T-helper 17 cell (primary cell): Measurements from ENCODE around the gene VSIG10L2. TPM values are rescaled to one million over a fixed set of nuclear protein-coding genes. Genes with fewer than 3 reads are reported as not detected.
"Not testable (repeated sequence)": the region's sequence is repeated elsewhere in the genome, so short reads cannot be mapped to it uniquely, and the experiment has no call there.

Experiments
- ATAC-seq: fragments of 150-1000 bp; cut with Tn5 transposase; 2 replicates; pipeline ENCODE4 v1.10.0; 2021; ENCODE audit warnings: mild to moderate bottlenecking, moderate library complexity
- DNase-seq, 3 donors: peaks; one replicate each; pipeline versions ENCODE4 v3.0.0 to v3.0.0-alpha.2; 2020 to 2021
- H3K9me3 ChIP-seq: one replicate; pipeline ENCODE4 v1.7.0; 2013; ENCODE audit warnings: low read length, mild to moderate bottlenecking; ENCODE audit not compliant: control insufficient read depth, poor library complexity, severe bottlenecking
- H3K27ac Mint-ChIP-seq: one replicate; pipeline ENCODE4 v1.8.0; 2022; ENCODE audit warnings: mild to moderate bottlenecking, moderate library complexity, mixed read lengths
- H3K27me3 Mint-ChIP-seq: one replicate; pipeline ENCODE4 v1.8.0; 2022; ENCODE audit warnings: mixed read lengths
- H3K36me3 Mint-ChIP-seq: one replicate; pipeline ENCODE4 v1.8.0; 2022; ENCODE audit warnings: low read depth, mixed read lengths
- H3K4me1 Mint-ChIP-seq: one replicate; pipeline ENCODE4 v1.8.0; 2022; ENCODE audit warnings: mild to moderate bottlenecking, mixed read lengths
- H3K4me3 Mint-ChIP-seq: one replicate; pipeline ENCODE4 v1.8.0; 2022; ENCODE audit warnings: mild to moderate bottlenecking, moderate library complexity, mixed read lengths
- total RNA-seq, 4 donors: library from RNA in 2 of 4; stranded (reverse) in 2 of 4; gene quantifications; one replicate each; pipeline ENCODE4 v1.2.3 and lab custom pipeline; 2022 to 2026

Gene VSIG10L2
- total RNA-seq, 2 donors from 2014 or later = not detected

DNA sequence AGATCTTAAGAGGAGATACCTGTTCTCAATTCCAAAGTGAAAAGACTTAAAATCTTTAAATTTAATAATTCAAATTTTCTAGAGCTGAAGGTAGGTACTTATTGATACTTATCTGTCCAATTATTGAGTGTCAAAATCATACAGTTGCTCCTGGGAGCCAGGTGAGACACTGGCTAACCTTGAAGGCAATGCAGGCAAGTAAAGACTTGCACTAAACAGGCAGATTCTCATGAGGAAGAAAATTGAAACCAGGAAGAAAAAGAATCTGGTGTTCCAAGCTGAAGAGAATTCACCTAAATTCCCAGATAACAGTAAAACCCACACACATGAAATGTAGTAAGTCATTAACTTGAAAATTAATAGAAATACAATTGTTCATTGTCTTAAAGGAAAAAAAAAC lies 30.3 kb downstream of the VSIG10L2 start:
- no peaks in the 10 kb centered on the region for H3K9me3 ChIP-seq
- no peak overlapping the region for H3K27ac Mint-ChIP-seq
- no peak for DNase-seq
- peaks cover 3% of the 10 kb centered on the region for H3K36me3 Mint-ChIP-seq
- H3K4me1 Mint-ChIP-seq = no peaks in the 10 kb centered on the region
- no peak overlapping the region for H3K4me3 Mint-ChIP-seq
- no peaks in the 10 kb centered on the region for H3K27me3 Mint-ChIP-seq
- no peak for ATAC-seq

DNA sequence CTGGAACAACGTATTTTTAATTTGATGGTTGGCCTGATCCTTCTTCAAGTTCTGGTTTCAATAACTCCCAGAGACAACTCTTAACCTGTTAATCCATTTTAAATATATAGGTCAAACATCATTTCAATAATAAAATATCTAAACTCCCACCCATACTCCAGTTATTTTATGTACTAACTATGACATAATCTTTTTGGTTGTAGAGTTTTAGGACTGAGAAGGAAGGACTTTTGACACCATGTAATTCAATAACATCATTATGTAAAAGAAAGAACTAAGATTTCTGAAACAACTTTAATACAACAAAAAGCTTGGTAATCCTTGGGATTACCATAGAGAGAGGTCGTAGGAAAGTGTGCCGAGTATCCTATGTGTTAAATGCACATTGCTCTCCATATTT lies 31.5 kb downstream of the VSIG10L2 start:
- no peak for ATAC-seq
- Mint-ChIP-seq H3K27me3 (no peaks in the 10 kb centered on the region), H3K4me1 (no peaks in the 10 kb centered on the region), H3K4me3 (no peak overlapping the region), H3K36me3 (peaks cover 3% of the 10 kb centered on the region), H3K27ac (no peak overlapping the region)
- H3K9me3 ChIP-seq = no peaks in the 10 kb centered on the region
- DNase-seq = no peak

DNA sequence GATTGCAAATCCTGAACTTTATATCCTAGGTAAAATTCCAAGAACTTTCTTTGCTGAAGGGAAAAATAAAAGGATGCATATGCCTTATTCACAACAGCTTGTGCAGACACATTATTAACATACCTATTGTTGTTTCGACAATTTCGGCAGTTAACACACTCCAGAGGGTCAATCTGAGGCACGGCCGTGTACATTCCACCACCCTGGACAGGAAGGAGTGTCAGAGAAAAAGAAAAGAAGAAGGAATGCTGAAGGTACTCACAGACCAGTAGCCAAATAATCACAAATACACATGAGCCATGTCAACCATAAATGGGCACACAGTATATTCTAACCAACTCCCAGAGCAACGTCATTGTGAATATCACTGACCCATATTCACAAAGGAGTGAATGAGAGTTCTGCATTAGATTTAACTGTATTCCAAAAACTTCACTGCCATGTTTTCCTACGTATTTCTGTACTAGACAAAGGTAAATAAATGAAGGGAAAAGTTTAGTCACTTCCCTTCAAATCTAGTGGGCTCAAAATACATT lies 32.4 kb downstream of the VSIG10L2 start:
- Mint-ChIP-seq H3K4me1 (no peaks in the 10 kb centered on the region), H3K36me3 (peaks cover 4% of the 10 kb centered on the region), H3K27ac (no peak overlapping the region), H3K27me3 (no peaks in the 10 kb centered on the region), H3K4me3 (no peak overlapping the region)
- DNase-seq (no peak), ATAC-seq (no peak)
- H3K9me3 ChIP-seq = no peaks in the 10 kb centered on the region

DNA sequence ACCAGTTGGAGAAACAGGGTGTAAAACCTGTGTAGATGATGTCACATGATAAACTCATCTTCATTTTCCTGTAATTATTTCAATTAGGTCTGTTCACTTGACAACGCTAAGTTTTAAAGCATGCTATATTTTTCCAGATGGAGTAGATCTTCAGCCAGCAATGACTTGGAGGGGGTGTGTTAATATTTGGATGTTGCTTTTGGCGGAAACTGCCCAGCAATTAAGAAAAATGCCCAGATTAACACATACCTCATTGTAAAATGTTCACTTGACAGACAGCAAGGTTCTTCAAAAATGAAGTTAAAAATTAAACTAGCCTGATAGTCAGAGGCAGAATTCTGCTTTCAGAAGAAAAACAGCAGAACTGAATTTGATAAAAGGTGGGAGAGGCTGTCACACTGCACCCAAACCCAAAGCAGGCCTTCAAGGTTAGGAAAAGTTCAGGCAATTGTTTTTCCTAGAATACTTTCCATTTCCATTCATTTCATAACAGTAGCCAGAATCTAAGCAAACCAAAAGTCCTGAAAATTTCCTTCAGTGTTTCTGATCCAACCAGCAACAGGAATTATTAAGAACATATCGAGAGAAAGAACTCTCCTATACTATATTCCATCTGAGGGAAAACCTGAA lies 33.0 kb downstream of the VSIG10L2 start:
- Mint-ChIP-seq H3K27ac (no peak overlapping the region), H3K4me1 (no peaks in the 10 kb centered on the region), H3K4me3 (no peak overlapping the region), H3K36me3 (peaks cover 4% of the 10 kb centered on the region), H3K27me3 (no peaks in the 10 kb centered on the region)
- DNase-seq (no peak), ATAC-seq (no peak)
- no peaks in the 10 kb centered on the region for H3K9me3 ChIP-seq

DNA sequence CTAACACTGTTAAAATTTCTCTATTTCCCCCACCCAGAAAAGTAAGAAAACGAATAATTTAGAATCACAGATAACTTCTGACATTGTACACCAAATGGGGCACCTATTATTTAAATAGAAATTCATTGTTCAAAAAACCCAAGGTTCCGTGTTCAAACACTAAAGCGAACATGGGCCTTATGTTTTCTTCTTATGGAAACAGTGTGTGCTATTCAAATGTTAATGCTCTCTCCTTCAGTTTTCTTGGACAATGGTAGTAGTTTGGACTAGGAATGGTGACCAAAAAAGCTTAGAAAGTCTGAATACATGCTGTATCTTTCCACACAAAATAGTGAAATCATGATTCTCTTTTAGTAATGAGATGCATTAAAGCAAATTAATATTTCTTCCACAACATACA lies 33.7 kb downstream of the VSIG10L2 start:
- H3K4me3 Mint-ChIP-seq = no peak overlapping the region

DNA sequence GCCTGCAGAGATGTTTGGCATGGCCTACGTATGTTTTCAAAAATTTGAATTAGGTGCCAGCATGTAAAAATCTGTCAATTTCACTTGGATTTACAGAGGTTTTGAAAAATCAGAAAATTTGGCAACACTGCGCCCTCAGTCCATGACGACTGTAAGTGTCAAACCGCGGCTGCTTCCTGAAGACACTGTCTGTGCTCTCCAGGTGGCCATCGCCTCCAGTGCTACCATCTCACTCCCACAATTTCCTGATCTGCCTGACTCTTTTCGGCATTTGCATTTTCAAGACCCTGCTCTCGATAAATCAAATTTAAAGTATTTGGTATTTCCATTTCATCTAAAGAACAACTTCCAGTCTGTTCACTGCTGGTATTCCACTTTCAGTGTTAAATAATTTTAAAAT lies 34.6 kb downstream of the VSIG10L2 start:
- ATAC-seq = no peak
- Mint-ChIP-seq H3K4me1 (no peaks in the 10 kb centered on the region), H3K27me3 (no peaks in the 10 kb centered on the region), H3K4me3 (no peak overlapping the region), H3K27ac (no peak overlapping the region), H3K36me3 (peaks cover 4% of the 10 kb centered on the region)
- no peak for DNase-seq
- H3K9me3 ChIP-seq = no peaks in the 10 kb centered on the region

More for the DNA sequence above, 33.7 kb downstream of the VSIG10L2 start:
- Mint-ChIP-seq H3K36me3 (peaks cover 4% of the 10 kb centered on the region), H3K4me1 (no peaks in the 10 kb centered on the region), H3K27me3 (no peaks in the 10 kb centered on the region), H3K27ac (no peak overlapping the region)
- ATAC-seq = no peak
- DNase-seq = no peak
- no peaks in the 10 kb centered on the region for H3K9me3 ChIP-seq

DNA sequence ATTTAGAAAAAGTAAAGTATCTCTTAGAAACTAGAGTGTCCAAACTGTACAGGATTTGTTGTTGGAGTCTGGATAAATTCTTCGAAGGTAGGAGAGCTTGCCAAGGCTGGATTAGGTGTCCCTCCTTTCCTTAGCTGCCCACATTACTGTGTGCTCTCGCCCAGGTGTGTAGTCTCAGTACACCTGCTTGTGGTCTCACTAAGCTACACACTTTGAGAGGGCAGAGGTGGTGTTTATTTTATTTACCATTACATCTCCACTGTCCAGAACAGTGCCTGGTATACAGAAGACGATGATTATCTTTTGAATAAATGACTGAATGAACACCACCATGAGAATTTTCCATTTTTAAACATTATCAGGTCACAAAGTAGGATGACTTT lies 36.5 kb downstream of the VSIG10L2 start:
- no peaks in the 10 kb centered on the region for H3K4me1 Mint-ChIP-seq
- H3K36me3 Mint-ChIP-seq = peaks cover 4% of the 10 kb centered on the region
- H3K27ac Mint-ChIP-seq = no peak overlapping the region
- H3K4me3 Mint-ChIP-seq = no peak overlapping the region
- no peaks in the 10 kb centered on the region for H3K27me3 Mint-ChIP-seq
- no peak for DNase-seq
- ATAC-seq = no peak
- H3K9me3 ChIP-seq = no peaks in the 10 kb centered on the region

DNA sequence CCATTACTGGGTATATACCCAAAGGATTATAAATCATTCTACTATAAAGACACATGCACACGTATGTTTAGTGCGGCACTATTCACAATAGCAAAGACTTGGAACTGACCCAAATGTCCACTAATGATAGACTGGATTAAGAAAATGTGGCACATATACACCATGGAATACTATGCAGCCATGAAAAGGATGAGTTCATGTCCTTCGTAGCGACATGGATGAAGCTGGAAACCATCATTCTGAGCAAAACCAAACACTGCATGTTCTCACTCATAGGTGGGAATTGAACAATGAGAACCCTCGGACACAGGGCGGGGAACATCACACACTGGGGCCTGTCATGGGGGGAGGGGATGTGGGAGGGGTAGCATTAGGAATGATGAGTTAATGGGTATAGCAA lies 40.1 kb downstream of the VSIG10L2 start:
- not testable (repeated sequence) for H3K36me3 Mint-ChIP-seq, H3K4me1 Mint-ChIP-seq, DNase-seq, H3K27ac Mint-ChIP-seq, H3K9me3 ChIP-seq, H3K4me3 Mint-ChIP-seq, H3K27me3 Mint-ChIP-seq, ATAC-seq

DNA sequence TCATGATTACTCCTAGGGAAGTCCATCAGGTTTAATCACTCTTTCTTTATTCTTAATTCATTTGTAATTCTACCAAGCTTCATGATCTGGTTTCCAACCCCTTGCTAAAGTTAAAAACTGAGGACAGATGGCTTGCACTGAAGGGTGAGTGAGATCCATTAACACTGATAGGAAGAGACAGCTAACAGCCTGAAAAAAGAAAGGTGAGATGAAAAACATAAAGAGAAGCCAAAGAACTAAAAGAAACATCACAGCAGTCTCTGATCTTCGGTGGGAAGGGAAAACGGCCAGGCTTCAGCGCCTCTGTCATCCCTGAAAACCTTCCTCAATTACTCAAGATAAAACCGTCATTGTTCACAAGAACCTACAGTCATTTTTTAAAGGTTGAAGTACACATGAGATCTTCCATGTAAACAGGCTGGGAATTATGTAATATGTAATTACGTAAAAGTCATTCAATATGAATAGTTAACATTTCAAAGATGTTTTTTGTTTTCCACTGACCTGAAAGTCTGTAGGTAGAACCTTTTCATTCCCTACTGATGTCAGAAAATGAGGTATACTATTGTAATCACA lies 41.3 kb downstream of the VSIG10L2 start:
- no peaks in the 10 kb centered on the region for H3K4me1 Mint-ChIP-seq
- H3K27me3 Mint-ChIP-seq = no peaks in the 10 kb centered on the region
- H3K36me3 Mint-ChIP-seq = peaks cover 4% of the 10 kb centered on the region
- no peak overlapping the region for H3K4me3 Mint-ChIP-seq
- no peaks in the 10 kb centered on the region for H3K9me3 ChIP-seq
- no peak overlapping the region for H3K27ac Mint-ChIP-seq
- ATAC-seq = no peak
- DNase-seq = no peak

DNA sequence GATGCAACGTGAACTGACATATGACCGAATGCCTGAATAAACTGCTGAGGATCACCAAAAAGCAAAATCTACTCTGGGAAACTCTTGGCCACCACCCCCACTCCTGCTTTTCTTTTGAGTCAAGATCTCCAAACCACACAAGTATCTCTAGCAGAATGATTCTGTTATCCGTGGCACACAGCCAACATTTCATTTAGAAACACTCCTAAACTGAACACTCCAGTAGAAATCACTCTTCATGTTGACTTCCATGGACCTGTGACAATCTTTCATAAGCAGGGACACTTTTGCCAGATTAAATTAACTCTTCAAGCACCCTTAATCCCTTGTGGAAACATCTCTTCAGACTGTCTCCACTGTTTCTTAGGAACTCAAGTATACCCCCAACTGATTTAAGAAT lies 44.4 kb downstream of the VSIG10L2 start:
- no peaks in the 10 kb centered on the region for H3K9me3 ChIP-seq
- H3K4me1 Mint-ChIP-seq = no peaks in the 10 kb centered on the region
- H3K4me3 Mint-ChIP-seq = no peak overlapping the region
- no peak for ATAC-seq
- DNase-seq = no peak
- H3K27me3 Mint-ChIP-seq = no peaks in the 10 kb centered on the region
- no peaks in the 10 kb centered on the region for H3K36me3 Mint-ChIP-seq
- no peak overlapping the region for H3K27ac Mint-ChIP-seq

DNA sequence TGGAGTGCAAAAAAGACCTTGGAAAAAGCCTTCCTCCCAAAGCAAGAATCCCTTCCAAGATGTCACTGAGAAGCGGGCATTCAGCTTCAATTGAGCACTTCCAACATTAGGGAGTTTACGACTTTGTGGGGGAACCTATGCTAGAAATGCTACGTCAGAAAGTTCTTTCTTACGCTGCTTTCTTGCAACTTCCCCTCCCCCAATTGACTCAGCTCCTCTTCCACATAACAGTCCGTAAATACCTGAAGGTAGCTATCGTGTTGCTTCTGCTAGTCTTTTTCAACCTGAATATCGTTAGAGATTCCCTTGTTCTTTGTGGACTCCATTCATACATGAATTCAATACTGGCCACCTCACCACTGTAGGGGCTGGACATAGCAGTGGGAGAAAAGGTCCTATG lies 47.0 kb downstream of the VSIG10L2 start:
- H3K27me3 Mint-ChIP-seq = no peaks in the 10 kb centered on the region
- H3K4me3 Mint-ChIP-seq = no peak overlapping the region
- H3K27ac Mint-ChIP-seq = no peak overlapping the region
- H3K36me3 Mint-ChIP-seq = peaks cover 2% of the 10 kb centered on the region
- no peaks in the 10 kb centered on the region for H3K4me1 Mint-ChIP-seq
- ATAC-seq (no peak), DNase-seq (no peak)
- peaks cover 2% of the 10 kb centered on the region for H3K9me3 ChIP-seq

DNA sequence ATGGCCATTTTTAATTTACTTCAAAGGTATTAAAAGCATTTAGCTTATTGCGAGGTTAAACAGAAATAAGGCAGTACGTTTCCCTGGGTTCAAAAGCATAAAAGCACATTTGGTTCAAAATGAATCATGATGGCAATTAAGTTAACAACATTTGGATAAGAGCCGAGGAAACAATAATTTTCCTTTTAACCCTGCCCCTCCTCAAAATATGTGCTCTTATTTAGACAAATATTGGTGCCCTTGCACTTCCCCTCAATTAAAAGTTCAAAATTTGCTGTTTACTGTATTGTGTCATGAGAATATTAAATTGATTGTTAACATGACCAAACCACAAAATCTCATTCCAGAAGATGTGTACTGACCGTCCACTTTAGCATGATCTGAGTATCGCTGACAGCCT lies 48.7 kb downstream of the VSIG10L2 start:
- peaks cover 2% of the 10 kb centered on the region for H3K9me3 ChIP-seq
- H3K36me3 Mint-ChIP-seq = peaks cover 3% of the 10 kb centered on the region
- DNase-seq (no peak), ATAC-seq (no peak)
- no peaks in the 10 kb centered on the region for H3K4me1 Mint-ChIP-seq
- no peaks in the 10 kb centered on the region for H3K27me3 Mint-ChIP-seq
- H3K4me3 Mint-ChIP-seq = no peak overlapping the region
- H3K27ac Mint-ChIP-seq = no peak overlapping the region

DNA sequence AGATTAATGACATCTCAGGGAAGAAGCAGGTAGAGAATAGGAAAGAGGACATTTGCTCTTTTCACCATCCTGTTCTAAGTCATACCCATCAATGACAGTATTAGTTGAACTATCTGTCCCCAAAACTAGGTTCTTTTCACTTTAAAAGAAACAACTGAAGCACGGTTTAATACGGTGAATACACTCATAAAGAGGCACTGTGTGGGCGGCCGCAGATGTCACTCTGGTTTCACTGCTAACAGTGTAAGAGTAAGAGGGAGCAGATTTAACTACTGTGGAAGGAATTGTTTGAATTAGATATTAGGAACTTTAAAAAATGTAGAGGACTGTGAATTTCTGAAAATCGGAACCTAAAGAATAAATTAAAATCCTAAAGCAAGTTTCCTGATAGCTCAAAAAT lies 49.5 kb downstream of the VSIG10L2 start:
- H3K4me3 Mint-ChIP-seq = no peak overlapping the region
- ATAC-seq (no peak), DNase-seq (no peak)
- peaks cover 2% of the 10 kb centered on the region for H3K9me3 ChIP-seq
- H3K27ac Mint-ChIP-seq = no peak overlapping the region
- peaks cover 5% of the 10 kb centered on the region for H3K36me3 Mint-ChIP-seq
- no peaks in the 10 kb centered on the region for H3K27me3 Mint-ChIP-seq
- no peaks in the 10 kb centered on the region for H3K4me1 Mint-ChIP-seq

DNA sequence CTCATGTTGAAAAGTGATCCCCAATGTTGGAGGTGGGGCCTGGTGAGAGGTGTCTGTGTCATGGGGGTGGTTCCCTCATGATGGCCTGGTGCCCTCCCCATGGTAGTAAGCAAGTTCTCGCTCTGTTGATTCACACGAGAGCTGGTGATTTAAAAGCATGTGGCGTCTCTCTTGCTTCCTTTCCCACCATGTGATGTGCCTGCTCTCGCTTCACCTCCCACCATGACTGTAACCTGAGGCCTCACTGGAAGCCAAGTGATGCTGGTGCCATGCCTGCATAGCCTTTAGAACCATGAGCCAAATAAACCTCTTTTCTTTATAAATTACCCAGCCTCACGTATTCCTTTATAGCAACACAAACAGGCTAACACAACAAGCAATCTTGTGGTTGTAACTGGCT lies 52.4 kb downstream of the VSIG10L2 start:
- peaks cover 2% of the 10 kb centered on the region for H3K9me3 ChIP-seq
- Mint-ChIP-seq H3K27me3 (no peaks in the 10 kb centered on the region), H3K4me3 (no peak overlapping the region), H3K27ac (no peak overlapping the region), H3K4me1 (peaks cover 8% of the 10 kb centered on the region), H3K36me3 (peaks cover 7% of the 10 kb centered on the region)
- DNase-seq = no peak
- no peak for ATAC-seq
